CD14-positive monocyte (primary cell): ENCODE data around the gene SYNJ2. TPM values are rescaled to one million over a fixed set of nuclear protein-coding genes. Genes with fewer than 3 reads are reported as not detected.

Experiments used
- DNase-seq, 3 donors: peaks; one replicate each; pipeline ENCODE4 v3.0.0-alpha.2; 2011 to 2022
- H2AFZ ChIP-seq: 2 replicates; pipeline ENCODE4 v1.6.0; 2012; ENCODE audit warnings: mild to moderate bottlenecking, low read depth, low read length, inconsistent platforms; ENCODE audit not compliant: insufficient read depth, poor library complexity, severe bottlenecking
- H3K27ac ChIP-seq, 2 donors: 1 replicate in 1 of 2; 2 replicates in 1 of 2; pipeline ENCODE4 v1.5.1; 2012 to 2013; ENCODE audit warnings: low read length in 2 of 2, control low read depth in 1 of 2, inconsistent platforms in 1 of 2, low read depth in 1 of 2, mild to moderate bottlenecking in 1 of 2
- H3K27me3 ChIP-seq, 2 donors: one replicate each; pipeline versions ENCODE4 v1.6.0 to v1.6.1; 2011 to 2013; ENCODE audit warnings: low read length in 2 of 2; ENCODE audit not compliant: control insufficient read depth in 2 of 2, insufficient read depth in 2 of 2
- H3K36me3 ChIP-seq, 2 donors: replicated peaks in 1 of 2; 1 replicate in 1 of 2; 2 replicates in 1 of 2; pipeline versions ENCODE4 v1.5.1 to v1.6.1; 2012 to 2013; ENCODE audit warnings: low read length in 2 of 2, control low read depth in 1 of 2, inconsistent platforms in 1 of 2, mild to moderate bottlenecking in 1 of 2; ENCODE audit not compliant: insufficient read depth in 2 of 2, control insufficient read depth in 1 of 2
- H3K4me1 ChIP-seq, 2 donors: 1 replicate in 1 of 2; 2 replicates in 1 of 2; pipeline versions ENCODE4 v1.5.1 to v1.6.1; 2012 to 2013; ENCODE audit warnings: low read length in 2 of 2, control low read depth in 1 of 2, inconsistent platforms in 1 of 2, mild to moderate bottlenecking in 1 of 2, moderate library complexity in 1 of 2; ENCODE audit not compliant: insufficient read depth in 2 of 2, control insufficient read depth in 1 of 2
- H3K4me2 ChIP-seq: replicated peaks from 2 replicates; pipeline ENCODE3; 2012; ENCODE audit warnings: low read length, moderate library complexity, mild to moderate bottlenecking; ENCODE audit not compliant: poor library complexity, severe bottlenecking; ENCODE audit errors: extremely low read depth
- H3K4me3 ChIP-seq, 3 experiments: fragments of 200-600 bp in 1 of 3; sonication (generic) in 1 of 3; replicated peaks in 1 of 3; 1 replicate in 2 of 3; 2 replicates in 1 of 3; pipeline ENCODE4 v1.5.1; 2011 to 2013; ENCODE audit warnings: low read length in 3 of 3, mild to moderate bottlenecking in 3 of 3, control low read depth in 2 of 3, low read depth in 2 of 3, inconsistent platforms in 1 of 3, moderate library complexity in 1 of 3
- H3K79me2 ChIP-seq: 2 replicates; pipeline ENCODE4 v1.6.0; 2012; ENCODE audit warnings: mild to moderate bottlenecking, control low read depth, inconsistent platforms, low read length, moderate library complexity; ENCODE audit not compliant: insufficient read depth
- H3K9ac ChIP-seq: 2 replicates; pipeline ENCODE4 v1.6.0; 2017; ENCODE audit warnings: low read length, mild to moderate bottlenecking; ENCODE audit not compliant: insufficient read depth, poor library complexity, severe bottlenecking
- H3K9me3 ChIP-seq, 2 donors: replicated peaks in 1 of 2; 1 replicate in 1 of 2; 2 replicates in 1 of 2; pipeline versions ENCODE4 v1.5.1 to v1.6.1; 2012 to 2013; ENCODE audit warnings: low read length in 2 of 2, control low read depth in 1 of 2; ENCODE audit not compliant: control insufficient read depth in 1 of 2, insufficient read depth in 1 of 2
- H4K20me1 ChIP-seq: 2 replicates; pipeline ENCODE4 v1.6.0; 2012; ENCODE audit warnings: mild to moderate bottlenecking, low read length, control low read depth, moderate library complexity; ENCODE audit not compliant: insufficient read depth
- H3K27ac Mint-ChIP-seq, 7 donors: one replicate each; pipeline ENCODE4 v1.8.0; 2020; ENCODE audit warnings: mild to moderate bottlenecking in 7 of 7, mixed read lengths in 7 of 7, moderate library complexity in 6 of 7, inconsistent platforms in 2 of 7
- H3K27me3 Mint-ChIP-seq, 3 donors: one replicate each; pipeline ENCODE4 v1.8.0; 2021 to 2022; ENCODE audit warnings: low read depth in 3 of 3, mild to moderate bottlenecking in 3 of 3, mixed read lengths in 3 of 3, moderate library complexity in 3 of 3, inconsistent platforms in 1 of 3
- H3K36me3 Mint-ChIP-seq, 2 donors: one replicate each; pipeline ENCODE4 v1.8.0; 2020; ENCODE audit warnings: mixed read lengths in 2 of 2, inconsistent platforms in 1 of 2, mild to moderate bottlenecking in 1 of 2
- H3K4me1 Mint-ChIP-seq: one replicate; pipeline ENCODE4 v1.8.0; 2020; ENCODE audit warnings: mild to moderate bottlenecking, mixed read lengths
- H3K4me3 Mint-ChIP-seq, 2 donors: one replicate each; pipeline ENCODE4 v1.8.0; 2020; ENCODE audit warnings: mild to moderate bottlenecking in 2 of 2, mixed read lengths in 2 of 2, moderate library complexity in 1 of 2
- H3K9me3 Mint-ChIP-seq, 7 donors: one replicate each; pipeline ENCODE4 v1.8.0; 2020 to 2022; ENCODE audit warnings: mixed read lengths in 7 of 7, mild to moderate bottlenecking in 6 of 7, moderate library complexity in 6 of 7, inconsistent platforms in 2 of 7
- CTCF ChIP-seq: fragments of 200-600 bp; IDR thresholded peaks from one replicate; pipeline ENCODE4 v1.8.0; 2022; ENCODE audit warnings: antibody characterized with exemption, mild to moderate bottlenecking
- WGBS: methylation state at CpG from one replicate; pipeline ENCODE4 v1.1.5; 2013; ENCODE audit warnings: missing lambda C conversion rate; ENCODE audit not compliant: insufficient coverage; 5-methylcytosine and 5-hydroxymethylcytosine counted together
- intact Hi-C, 2 donors: fragments of 100-400 bp; cut with micrococcal nuclease; formaldehyde crosslinking; loops; one replicate each; pipeline versions ENCODE4 v1.15.0 to v1.15.1; 2023
- polyA plus RNA-seq, 3 donors: library from polyadenylated mRNA; depleted of rRNA in 1 of 3; unstranded in 2 of 3; stranded (reverse) in 1 of 3; fragments of 300-500 nt in 2 of 3; fragments of >200 nt in 1 of 3; fragmentation: Illumina TruSeq in 2 of 3; gene quantifications; 1 replicate in 2 of 3; 2 replicates in 1 of 3; pipeline ENCODE4 v1.2.3, GENCODE V29; 2012 to 2021

The SYNJ2 gene
- polyA plus RNA-seq, 3 donors, result 0.82 to 2.0 (median 1.6) TPM

- Histone ChIP-seq H3K4me2 (no peak overlapping the region), H3K9ac (no peak overlapping the region), H3K9me3 (no peaks in the 10 kb centered on the region), H3K79me2 (no peaks in the 10 kb centered on the region), H3K27me3 (no peaks in the 10 kb centered on the region), H4K20me1 (no peaks in the 10 kb centered on the region), H3K36me3 (no peaks in the 10 kb centered on the region), H3K4me1 (peaks cover 2 to 12% of the 10 kb centered on the region in 2 donors), H3K4me3 (no peak overlapping the region), H3K27ac (no peak overlapping the region), H2AFZ (no peak overlapping the region)
- DNase-seq, result no peak
- intact Hi-C loops, result no loop called here
- no peak overlapping the region for H3K27ac Mint-ChIP-seq
- H3K4me1 Mint-ChIP-seq, result peaks cover 23% of the 10 kb centered on the region
- peaks cover 4 to 14% (median 13%) of the 10 kb centered on the region in 3 donors for H3K27me3 Mint-ChIP-seq
- H3K4me3 Mint-ChIP-seq, result no peak overlapping the region
- peaks cover 0 to 3% (median 0%) of the 10 kb centered on the region in 7 donors for H3K9me3 Mint-ChIP-seq
- no peak for TF ChIP-seq CTCF
- no peaks in the 10 kb centered on the region for H3K36me3 Mint-ChIP-seq
- WGBS, result 58% methylated on average over 9 of the region's 9 CpGs
Measured at GRCh38 chr6:157974341-157974894, 7.2 kb upstream of the SYNJ2 start.

- TF ChIP-seq CTCF, result no peak
- H3K27ac Mint-ChIP-seq, result no peak overlapping the region
Measured at GRCh38 chr6:157974967-157975366, 6.7 kb upstream of the SYNJ2 start.

More at GRCh38 chr6:157974967-157975366, 6.7 kb upstream of the SYNJ2 start:
- Histone ChIP-seq H4K20me1 (no peaks in the 10 kb centered on the region), H3K9me3 (no peaks in the 10 kb centered on the region), H3K4me2 (no peak overlapping the region), H3K4me3 (no peak overlapping the region), H3K27me3 (peaks cover 0 to 1% of the 10 kb centered on the region in 2 donors), H3K27ac (no peak overlapping the region), H2AFZ (no peak overlapping the region), H3K9ac (no peak overlapping the region), H3K4me1 (peaks cover 8 to 17% of the 10 kb centered on the region in 2 donors), H3K36me3 (no peaks in the 10 kb centered on the region), H3K79me2 (no peaks in the 10 kb centered on the region)
- H3K4me3 Mint-ChIP-seq, result no peak overlapping the region
- DNase-seq, result no peak
- H3K9me3 Mint-ChIP-seq, result peaks cover 0 to 3% (median 0%) of the 10 kb centered on the region in 7 donors
- no CpG with 5 or more reads among the region's 3 CpGs for WGBS
- H3K4me1 Mint-ChIP-seq, result peaks cover 29% of the 10 kb centered on the region
- peaks cover 7 to 20% (median 15%) of the 10 kb centered on the region in 3 donors for H3K27me3 Mint-ChIP-seq
- no peaks in the 10 kb centered on the region for H3K36me3 Mint-ChIP-seq
- intact Hi-C loops, result no loop called here
